ENCODE results near the gene ITIH4. TPM values are rescaled to one million over a fixed set of nuclear protein-coding genes. Genes with fewer than 3 reads are reported as not detected.

ITIH4 gene
- total RNA-seq, 1 experiment from 2014 or later: 2.4 TPM

GRCh38 chr3:52874160-52874701, 43.8 kb upstream of the ITIH4 start:
- CTCF ChIA-PET: interaction anchor here (0.6 to 2.4 kb wide), 3 partner anchors 23 to 53 kb away, joined by 3 to 7 read pairs (median 5); partner anchors contain the start of gene STIMATE
- H3K27ac Mint-ChIP-seq: 0 out of 2 replicates have a peak overlapping the region, but pooled peaks have one; percentile 11

More at GRCh38 chr3:52874160-52874701, 43.8 kb upstream of the ITIH4 start:
- no peaks in the 10 kb centered on the region for H3K36me3 Mint-ChIP-seq
- TF ChIP-seq NR1H2 (CRISPR knock-in tag; IDR thresholded peaks at IDR 0.05) (no peak), JUN (CRISPR knock-in tag; IDR thresholded peaks at IDR 0.05) (no peak), MLX (CRISPR knock-in tag; IDR thresholded peaks at IDR 0.05) (no peak), TEAD1 (CRISPR knock-in tag; IDR thresholded peaks at IDR 0.05) (no peak), NR2C2 (CRISPR knock-in tag; IDR thresholded peaks at IDR 0.05) (no peak), GABPB1 (CRISPR knock-in tag; IDR thresholded peaks at IDR 0.05) (no peak), ZNF671 (CRISPR knock-in tag; IDR thresholded peaks at IDR 0.05) (no peak), ELF4 (CRISPR knock-in tag; IDR thresholded peaks at IDR 0.05; ENCODE audit: low read depth) (no peak), RORB (CRISPR knock-in tag; IDR thresholded peaks at IDR 0.05) (no peak), ZNF281 (CRISPR knock-in tag; IDR thresholded peaks at IDR 0.05) (no peak), ZBTB43 (CRISPR knock-in tag; IDR thresholded peaks at IDR 0.05) (no peak), HMGA2 (CRISPR knock-in tag; IDR thresholded peaks at IDR 0.05) (no peak), ZNF263 (CRISPR knock-in tag; IDR thresholded peaks at IDR 0.05; ENCODE audit: low read depth) (no peak), TP53 (CRISPR knock-in tag; IDR thresholded peaks at IDR 0.05) (no peak), FOXP1 (CRISPR knock-in tag; IDR thresholded peaks at IDR 0.05; ENCODE audit: borderline replicate concordance) (no peak), ZNF121 (CRISPR knock-in tag; IDR thresholded peaks at IDR 0.05) (no peak), ZNF317 (CRISPR knock-in tag; IDR thresholded peaks at IDR 0.05; ENCODE audit: borderline replicate concordance, low read depth) (no peak), HMGXB4 (CRISPR knock-in tag; IDR thresholded peaks at IDR 0.05) (no peak), IRF1 (CRISPR knock-in tag; IDR thresholded peaks at IDR 0.05) (no peak), ATF2 (CRISPR knock-in tag; IDR thresholded peaks at IDR 0.05; ENCODE audit: borderline replicate concordance, low read depth) (no peak)
- no peaks in the 10 kb centered on the region for H3K9me3 Mint-ChIP-seq
- DNase-seq (ENCODE audit: low spot score) (no peak), ATAC-seq (no peak)
- H3K27me3 Mint-ChIP-seq (ENCODE audit: low read depth): no peaks in the 10 kb centered on the region
- peaks cover 27% of the 10 kb centered on the region for H3K4me1 Mint-ChIP-seq
- POLR2A ChIA-PET: no interaction called here
- H3K4me3 Mint-ChIP-seq: no peak overlapping the region
